Activated T-helper 17 cell treated with anti-CD3 and anti-CD28 coated beads, Interleukin-2, amount 50 U/mL, for 72 hours (primary cell): ENCODE results near the gene SH3BP5. TPM values are rescaled to one million over a fixed set of nuclear protein-coding genes. Genes with fewer than 3 reads are reported as not detected.

ENCODE experiments used
- ATAC-seq: fragments of 150-1000 bp; cut with Tn5 transposase; replicated peaks from 2 replicates; pipeline ENCODE4 v1.10.0; 2021; ENCODE audit warnings: mild to moderate bottlenecking, moderate library complexity
- H3K27ac Mint-ChIP-seq: one replicate; pipeline ENCODE4 v1.8.0; 2022; ENCODE audit warnings: mixed read lengths
- H3K27me3 Mint-ChIP-seq: one replicate; pipeline ENCODE4 v1.8.0; 2022; ENCODE audit warnings: mixed read lengths
- H3K36me3 Mint-ChIP-seq: one replicate; pipeline ENCODE4 v1.8.0; 2022; ENCODE audit warnings: low read depth, mild to moderate bottlenecking, mixed read lengths
- H3K4me1 Mint-ChIP-seq: one replicate; pipeline ENCODE4 v1.8.0; 2022; ENCODE audit warnings: mixed read lengths
- H3K4me3 Mint-ChIP-seq: one replicate; pipeline ENCODE4 v1.8.0; 2022; ENCODE audit warnings: mild to moderate bottlenecking, mixed read lengths
- H3K9me3 Mint-ChIP-seq: one replicate; pipeline ENCODE4 v1.8.0; 2022; ENCODE audit warnings: mixed read lengths
- total RNA-seq, 2 donors: library from RNA; stranded (reverse); gene quantifications; one replicate each; pipeline ENCODE4 v1.2.3, GENCODE V29; 2022

The SH3BP5 gene
- total RNA-seq, 2 donors from 2014 or later: 20.2 to 24.6 TPM

GRCh38 chr3:15272426-15273196, 59.8 kb downstream of the SH3BP5 start:
- ATAC-seq: no peak
- Mint-ChIP-seq H3K4me3 (peak overlapping the region; percentile 68), H3K27ac (peak overlapping the region; percentile 86), H3K9me3 (no peaks in the 10 kb centered on the region), H3K4me1 (peaks cover 51% of the 10 kb centered on the region), H3K36me3 (peaks cover 34% of the 10 kb centered on the region), H3K27me3 (no peaks in the 10 kb centered on the region)

- Mint-ChIP-seq H3K36me3 (peaks cover 34% of the 10 kb centered on the region), H3K9me3 (no peaks in the 10 kb centered on the region), H3K27ac (peak overlapping the region; percentile 86), H3K4me3 (peak overlapping the region; percentile 68), H3K27me3 (no peaks in the 10 kb centered on the region), H3K4me1 (peaks cover 46% of the 10 kb centered on the region)
- ATAC-seq: peak; percentile 59
Measured at GRCh38 chr3:15271785-15272381, 60.5 kb downstream of the SH3BP5 start.

GRCh38 chr3:15271030-15271429, 61.4 kb downstream of the SH3BP5 start:
- no peaks in the 10 kb centered on the region for H3K27me3 Mint-ChIP-seq
- no peaks in the 10 kb centered on the region for H3K9me3 Mint-ChIP-seq
- H3K4me3 Mint-ChIP-seq: peak overlapping the region; percentile 68
- H3K27ac Mint-ChIP-seq: no peak overlapping the region
- no peak for ATAC-seq
- peaks cover 47% of the 10 kb centered on the region for H3K4me1 Mint-ChIP-seq
- H3K36me3 Mint-ChIP-seq: peaks cover 34% of the 10 kb centered on the region

- no peaks in the 10 kb centered on the region for H3K27me3 Mint-ChIP-seq
- peak overlapping the region; percentile 81 for H3K4me3 Mint-ChIP-seq
- peak; percentile 86 for ATAC-seq
- H3K4me1 Mint-ChIP-seq: peaks cover 44% of the 10 kb centered on the region
- H3K36me3 Mint-ChIP-seq: peaks cover 36% of the 10 kb centered on the region
- H3K27ac Mint-ChIP-seq: peak overlapping the region; percentile 95
- H3K9me3 Mint-ChIP-seq: no peaks in the 10 kb centered on the region
Measured at GRCh38 chr3:15269091-15269989, 63.0 kb downstream of the SH3BP5 start.

GRCh38 chr3:15268033-15268631, 64.3 kb downstream of the SH3BP5 start:
- Mint-ChIP-seq H3K9me3 (no peaks in the 10 kb centered on the region), H3K36me3 (peaks cover 36% of the 10 kb centered on the region), H3K4me3 (peak overlapping the region; percentile 13), H3K4me1 (peaks cover 44% of the 10 kb centered on the region), H3K27ac (peak overlapping the region; percentile 48), H3K27me3 (no peaks in the 10 kb centered on the region)
- ATAC-seq: peak; percentile 48

GRCh38 chr3:15267502-15267901, 64.9 kb downstream of the SH3BP5 start:
- H3K36me3 Mint-ChIP-seq: peaks cover 36% of the 10 kb centered on the region
- peaks cover 44% of the 10 kb centered on the region for H3K4me1 Mint-ChIP-seq
- H3K4me3 Mint-ChIP-seq: no peak overlapping the region
- no peaks in the 10 kb centered on the region for H3K9me3 Mint-ChIP-seq
- peak overlapping the region; percentile 48 for H3K27ac Mint-ChIP-seq
- no peaks in the 10 kb centered on the region for H3K27me3 Mint-ChIP-seq
- ATAC-seq: no peak

GRCh38 chr3:15266510-15267376, 65.6 kb downstream of the SH3BP5 start:
- peaks cover 38% of the 10 kb centered on the region for H3K4me1 Mint-ChIP-seq
- peak overlapping the region; percentile 80 for H3K27ac Mint-ChIP-seq
- no peaks in the 10 kb centered on the region for H3K27me3 Mint-ChIP-seq

GRCh38 chr3:15265655-15266509, 66.5 kb downstream of the SH3BP5 start:
- peaks cover 34% of the 10 kb centered on the region for H3K4me1 Mint-ChIP-seq
- peaks cover 39% of the 10 kb centered on the region for H3K36me3 Mint-ChIP-seq
- H3K4me3 Mint-ChIP-seq: no peak overlapping the region
- no peak for ATAC-seq
- H3K27me3 Mint-ChIP-seq: no peaks in the 10 kb centered on the region
- H3K9me3 Mint-ChIP-seq: no peaks in the 10 kb centered on the region
- peak overlapping the region; percentile 80 for H3K27ac Mint-ChIP-seq

More at GRCh38 chr3:15266510-15267376, 65.6 kb downstream of the SH3BP5 start:
- ATAC-seq: no peak
- Mint-ChIP-seq H3K9me3 (no peaks in the 10 kb centered on the region), H3K36me3 (peaks cover 35% of the 10 kb centered on the region), H3K4me3 (no peak overlapping the region)

GRCh38 chr3:15264486-15264885, 67.9 kb downstream of the SH3BP5 start:
- Mint-ChIP-seq H3K9me3 (no peaks in the 10 kb centered on the region), H3K27me3 (no peaks in the 10 kb centered on the region), H3K36me3 (peaks cover 43% of the 10 kb centered on the region), H3K27ac (peak overlapping the region; percentile 66), H3K4me3 (no peak overlapping the region), H3K4me1 (peaks cover 24% of the 10 kb centered on the region)
- no peak for ATAC-seq

- Mint-ChIP-seq H3K27me3 (no peaks in the 10 kb centered on the region), H3K9me3 (no peaks in the 10 kb centered on the region), H3K4me1 (peaks cover 18% of the 10 kb centered on the region), H3K36me3 (peaks cover 43% of the 10 kb centered on the region), H3K27ac (peak overlapping the region; percentile 66), H3K4me3 (no peak overlapping the region)
- ATAC-seq: no peak
Measured at GRCh38 chr3:15263926-15264325, 68.5 kb downstream of the SH3BP5 start.

- peaks cover 48% of the 10 kb centered on the region for H3K36me3 Mint-ChIP-seq
- peak overlapping the region; percentile 66 for H3K27ac Mint-ChIP-seq
- peaks cover 15% of the 10 kb centered on the region for H3K4me1 Mint-ChIP-seq
- no peak overlapping the region for H3K4me3 Mint-ChIP-seq
- no peak for ATAC-seq
- H3K27me3 Mint-ChIP-seq: no peaks in the 10 kb centered on the region
- no peaks in the 10 kb centered on the region for H3K9me3 Mint-ChIP-seq
Measured at GRCh38 chr3:15263120-15263519, 69.3 kb downstream of the SH3BP5 start.

- ATAC-seq: no peak
- H3K27ac Mint-ChIP-seq: peak overlapping the region; percentile 82
- no peaks in the 10 kb centered on the region for H3K27me3 Mint-ChIP-seq
- H3K36me3 Mint-ChIP-seq: peaks cover 59% of the 10 kb centered on the region
- H3K4me1 Mint-ChIP-seq: peaks cover 15% of the 10 kb centered on the region
- no peak overlapping the region for H3K4me3 Mint-ChIP-seq
- H3K9me3 Mint-ChIP-seq: no peaks in the 10 kb centered on the region
Measured at GRCh38 chr3:15262021-15262420, 70.4 kb downstream of the SH3BP5 start.

- peaks cover 66% of the 10 kb centered on the region for H3K36me3 Mint-ChIP-seq
- H3K27me3 Mint-ChIP-seq: no peaks in the 10 kb centered on the region
- ATAC-seq: no peak
- no peaks in the 10 kb centered on the region for H3K9me3 Mint-ChIP-seq
- peaks cover 12% of the 10 kb centered on the region for H3K4me1 Mint-ChIP-seq
- no peak overlapping the region for H3K4me3 Mint-ChIP-seq
- peak overlapping the region; percentile 82 for H3K27ac Mint-ChIP-seq
Measured at GRCh38 chr3:15261274-15261673, 71.1 kb downstream of the SH3BP5 start.
